Neural crest cell (in vitro differentiated cells): ENCODE data around the gene CHRNA4. TPM values are rescaled to one million over a fixed set of nuclear protein-coding genes. Genes with fewer than 3 reads are reported as not detected.

ENCODE experiments used
- DNase-seq: peaks from one replicate; pipeline ENCODE4 v3.0.0; 2021; ENCODE audit warnings: low read depth, mixed read lengths, low spot score
- H3K27ac Mint-ChIP-seq: one replicate; pipeline ENCODE4 v1.8.0; 2021; ENCODE audit warnings: mild to moderate bottlenecking, mixed read lengths; ENCODE audit not compliant: unreplicated experiment
- H3K27me3 Mint-ChIP-seq: 2 replicates; pipeline ENCODE4 v1.8.0; 2021; ENCODE audit warnings: low read depth, mild to moderate bottlenecking, mixed read lengths
- H3K36me3 Mint-ChIP-seq: 2 replicates; pipeline ENCODE4 v1.8.0; 2021; ENCODE audit warnings: low read depth, mild to moderate bottlenecking, mixed read lengths
- H3K4me1 Mint-ChIP-seq: 2 replicates; pipeline ENCODE4 v1.8.0; 2021; ENCODE audit warnings: mixed read lengths
- H3K4me3 Mint-ChIP-seq: one replicate; pipeline ENCODE4 v1.8.0; 2021; ENCODE audit warnings: mild to moderate bottlenecking, mixed read lengths
- H3K9me3 Mint-ChIP-seq: 2 replicates; pipeline ENCODE4 v1.8.0; 2021; ENCODE audit warnings: mixed read lengths
- total RNA-seq: library from RNA; stranded (reverse); gene quantifications from 2 replicates; pipeline ENCODE4 v1.2.1, GENCODE V29; 2021
- TF ChIP-seq, protein P1 (sequence below): fragments of 200-600 bp; sonication (generic); conservative IDR thresholded peaks from 2 replicates; pipeline ENCODE4 v1.5.0; 2021; ENCODE audit warnings: antibody characterized with exemption, mild to moderate bottlenecking

The CHRNA4 gene
- total RNA-seq, 1 donor from 2014 or later = 5.4 TPM

DNA sequence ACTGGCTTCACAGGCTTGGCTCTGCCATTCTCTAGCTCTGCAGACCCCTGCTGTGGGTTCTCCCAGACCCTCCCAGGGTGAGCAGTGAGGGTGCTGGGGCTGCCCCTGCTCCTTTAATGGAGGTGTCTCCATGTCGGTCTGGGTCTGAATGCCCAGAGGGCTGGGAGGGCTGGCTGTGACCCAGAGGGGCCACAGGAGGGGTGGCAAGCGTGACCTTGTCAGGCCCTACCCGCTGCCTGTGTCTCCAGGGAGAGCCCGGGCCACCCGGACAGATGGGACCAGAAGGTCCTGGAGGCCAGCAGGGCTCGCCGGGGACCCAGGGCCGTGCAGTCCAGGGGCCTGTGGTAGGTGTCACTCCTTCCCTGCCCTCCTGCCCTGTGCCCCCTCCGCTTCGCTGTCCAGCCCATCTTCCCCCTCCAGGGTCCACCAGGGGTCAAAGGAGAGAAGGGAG lies 36.1 kb downstream of the CHRNA4 start:
- DNase-seq = no peak
- Mint-ChIP-seq H3K4me1 (peaks cover 5% of the 10 kb centered on the region), H3K4me3 (no peak overlapping the region), H3K9me3 (no peaks in the 10 kb centered on the region), H3K27me3 (no peaks in the 10 kb centered on the region), H3K36me3 (no peaks in the 10 kb centered on the region), H3K27ac (no peak overlapping the region)
- TF ChIP-seq, protein P1, sequence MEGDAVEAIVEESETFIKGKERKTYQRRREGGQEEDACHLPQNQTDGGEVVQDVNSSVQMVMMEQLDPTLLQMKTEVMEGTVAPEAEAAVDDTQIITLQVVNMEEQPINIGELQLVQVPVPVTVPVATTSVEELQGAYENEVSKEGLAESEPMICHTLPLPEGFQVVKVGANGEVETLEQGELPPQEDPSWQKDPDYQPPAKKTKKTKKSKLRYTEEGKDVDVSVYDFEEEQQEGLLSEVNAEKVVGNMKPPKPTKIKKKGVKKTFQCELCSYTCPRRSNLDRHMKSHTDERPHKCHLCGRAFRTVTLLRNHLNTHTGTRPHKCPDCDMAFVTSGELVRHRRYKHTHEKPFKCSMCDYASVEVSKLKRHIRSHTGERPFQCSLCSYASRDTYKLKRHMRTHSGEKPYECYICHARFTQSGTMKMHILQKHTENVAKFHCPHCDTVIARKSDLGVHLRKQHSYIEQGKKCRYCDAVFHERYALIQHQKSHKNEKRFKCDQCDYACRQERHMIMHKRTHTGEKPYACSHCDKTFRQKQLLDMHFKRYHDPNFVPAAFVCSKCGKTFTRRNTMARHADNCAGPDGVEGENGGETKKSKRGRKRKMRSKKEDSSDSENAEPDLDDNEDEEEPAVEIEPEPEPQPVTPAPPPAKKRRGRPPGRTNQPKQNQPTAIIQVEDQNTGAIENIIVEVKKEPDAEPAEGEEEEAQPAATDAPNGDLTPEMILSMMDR = no peak

DNA sequence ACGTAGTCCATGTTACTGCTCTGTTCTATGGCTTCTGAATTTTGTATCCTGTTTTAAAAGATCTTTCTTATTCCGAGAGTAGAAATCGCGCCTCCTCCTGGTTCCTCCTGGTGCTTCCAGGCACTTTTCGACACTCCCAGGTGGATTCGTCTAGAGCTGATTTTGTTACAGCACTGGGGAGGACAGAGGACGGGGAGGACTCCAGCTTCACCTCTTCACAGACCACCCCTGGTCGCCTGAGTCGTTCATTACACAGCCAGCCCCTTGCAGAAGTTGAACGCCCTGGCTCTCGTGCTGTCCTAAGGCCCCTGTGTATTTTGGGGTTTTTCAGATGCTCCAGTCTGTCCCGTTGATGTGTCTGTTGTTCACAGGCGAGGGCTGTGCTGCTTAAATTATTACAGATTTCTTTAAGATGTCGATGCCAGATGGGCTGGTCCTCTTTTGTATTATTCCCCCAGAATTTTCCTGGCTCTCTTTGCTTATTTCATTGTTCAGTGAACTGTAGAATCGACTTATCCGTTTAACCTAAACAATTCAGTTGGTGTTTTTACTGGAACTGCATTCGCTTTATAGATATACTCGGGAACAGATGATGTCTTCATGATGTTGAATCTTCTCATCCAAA lies 37.7 kb downstream of the CHRNA4 start:
- Mint-ChIP-seq H3K36me3 (no peaks in the 10 kb centered on the region), H3K27me3 (no peaks in the 10 kb centered on the region), H3K4me1 (peaks cover 5% of the 10 kb centered on the region), H3K4me3 (no peak overlapping the region), H3K27ac (no peak overlapping the region), H3K9me3 (no peaks in the 10 kb centered on the region)
- TF ChIP-seq, protein P1 = no peak
- no peak for DNase-seq

DNA sequence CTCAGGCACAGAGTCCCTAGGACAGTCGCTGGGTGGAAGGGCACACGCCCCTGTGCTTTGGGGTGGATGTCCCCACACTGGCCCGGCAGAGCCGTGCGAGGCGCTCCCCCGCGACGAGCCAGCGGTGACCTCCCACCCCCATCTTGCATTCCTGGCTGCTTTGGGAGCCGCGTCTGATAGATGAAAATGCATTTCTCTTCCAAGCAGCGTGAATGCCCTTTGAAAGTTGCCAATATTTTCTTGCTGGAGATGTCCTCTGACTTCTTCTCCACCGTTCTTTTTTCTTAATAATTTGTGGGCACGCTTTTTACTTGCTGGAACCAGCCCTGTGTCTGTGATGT lies 38.2 kb downstream of the CHRNA4 start:
- DNase-seq = no peak
- H3K4me3 Mint-ChIP-seq = no peak overlapping the region
- TF ChIP-seq, protein P1 = no peak
- H3K27me3 Mint-ChIP-seq = no peaks in the 10 kb centered on the region
- no peaks in the 10 kb centered on the region for H3K9me3 Mint-ChIP-seq
- H3K4me1 Mint-ChIP-seq = peaks cover 5% of the 10 kb centered on the region
- no peak overlapping the region for H3K27ac Mint-ChIP-seq
- no peaks in the 10 kb centered on the region for H3K36me3 Mint-ChIP-seq

- TF ChIP-seq, protein P1 = no peak
- Mint-ChIP-seq H3K27ac (no peak overlapping the region), H3K9me3 (no peaks in the 10 kb centered on the region), H3K27me3 (no peaks in the 10 kb centered on the region), H3K4me3 (no peak overlapping the region), H3K36me3 (no peaks in the 10 kb centered on the region), H3K4me1 (peaks cover 5% of the 10 kb centered on the region)
- no peak for DNase-seq
Measured at GRCh38 chr20:63322146-63322932, 38.8 kb downstream of the CHRNA4 start.

GRCh38 chr20:63321148-63321831 lies 39.9 kb downstream of the CHRNA4 start:
- H3K27ac Mint-ChIP-seq = peak overlapping the region; percentile 57
- H3K4me1 Mint-ChIP-seq = peaks cover 5% of the 10 kb centered on the region
- H3K27me3 Mint-ChIP-seq = no peaks in the 10 kb centered on the region
- no peak overlapping the region for H3K4me3 Mint-ChIP-seq
- H3K9me3 Mint-ChIP-seq = no peaks in the 10 kb centered on the region
- DNase-seq = no peak
- TF ChIP-seq, protein P1 = no peak
- H3K36me3 Mint-ChIP-seq = no peaks in the 10 kb centered on the region
